ENCODE results near the gene SLC17A1.

Gene SLC17A1

GRCh38 chr6:25831532-25832306 lies at the start of gene SLC17A1:
Gene SLC17A1, minus strand, starts transcription at chr6:25832052. Its CDS starts 1,495 bp downstream, at chr6:25830557.
- DNase-seq = no peak

GRCh38 chr6:25880601-25881000 lies 48.7 kb upstream of the SLC17A1 start:
- DNase-seq = no peak

- no peak for DNase-seq
Measured at GRCh38 chr6:25878721-25879322, 47.0 kb upstream of the SLC17A1 start.

GRCh38 chr6:25875926-25876602 lies 44.2 kb upstream of the SLC17A1 start:
- no peak for DNase-seq

- DNase-seq = no peak
Measured at GRCh38 chr6:25875563-25875905, 43.7 kb upstream of the SLC17A1 start.

GRCh38 chr6:25874822-25875562 lies 43.1 kb upstream of the SLC17A1 start:
- no peak for DNase-seq

GRCh38 chr6:25874118-25874517 lies 42.3 kb upstream of the SLC17A1 start, which contains the start of gene SLC17A3:
Gene SLC17A3, minus strand, starts transcription at chr6:25874243. Its CDS starts 5,856 bp downstream, at chr6:25868387.
- DNase-seq = no peak

GRCh38 chr6:25872814-25873213 lies 41.0 kb upstream of the SLC17A1 start:
- DNase-seq = no peak

GRCh38 chr6:25869840-25870239 lies 38.0 kb upstream of the SLC17A1 start:
- no peak for DNase-seq

- DNase-seq = no peak
Measured at GRCh38 chr6:25868436-25869183, 36.8 kb upstream of the SLC17A1 start.

GRCh38 chr6:25866011-25866410 lies 34.2 kb upstream of the SLC17A1 start:
- DNase-seq = no peak

- DNase-seq = no peak
Measured at GRCh38 chr6:25863360-25863759, 31.5 kb upstream of the SLC17A1 start.

GRCh38 chr6:25862199-25862598 lies 30.3 kb upstream of the SLC17A1 start:
- no peak for DNase-seq

- DNase-seq = no peak
Measured at GRCh38 chr6:25852756-25853155, 20.9 kb upstream of the SLC17A1 start.

- no peak for DNase-seq
Measured at GRCh38 chr6:25851961-25852360, 20.1 kb upstream of the SLC17A1 start.

- peak in 4 of 58 donors; percentile 0 to 24 (median 1) for DNase-seq
Measured at GRCh38 chr6:25844518-25844917, 12.7 kb upstream of the SLC17A1 start.

- no peak for DNase-seq
Measured at GRCh38 chr6:25842526-25842925, 10.7 kb upstream of the SLC17A1 start.

GRCh38 chr6:25835442-25836283 lies 3.8 kb upstream of the SLC17A1 start:
- DNase-seq = no peak

- no peak for DNase-seq
Measured at GRCh38 chr6:25834950-25835349, 3.1 kb upstream of the SLC17A1 start.

GRCh38 chr6:25833136-25833535 lies 1.3 kb upstream of the SLC17A1 start:
- DNase-seq = no peak

All from anterior cingulate cortex (tissue), 58 donors.